GM21526 (cell line): Measurements from ENCODE around the gene TEX38.
"Not testable (repeated sequence)": the region's sequence is repeated elsewhere in the genome, so short reads cannot be mapped to it uniquely, and the experiment has no call there.

Experiments used
- ATAC-seq: cut with Tn5 transposase; IDR thresholded peaks from one replicate; pipeline ENCODE4 v1.9.1; 2021; ENCODE audit warnings: moderate library complexity; ENCODE audit not compliant: unreplicated experiment, low FRiP score

The TEX38 gene

DNA sequence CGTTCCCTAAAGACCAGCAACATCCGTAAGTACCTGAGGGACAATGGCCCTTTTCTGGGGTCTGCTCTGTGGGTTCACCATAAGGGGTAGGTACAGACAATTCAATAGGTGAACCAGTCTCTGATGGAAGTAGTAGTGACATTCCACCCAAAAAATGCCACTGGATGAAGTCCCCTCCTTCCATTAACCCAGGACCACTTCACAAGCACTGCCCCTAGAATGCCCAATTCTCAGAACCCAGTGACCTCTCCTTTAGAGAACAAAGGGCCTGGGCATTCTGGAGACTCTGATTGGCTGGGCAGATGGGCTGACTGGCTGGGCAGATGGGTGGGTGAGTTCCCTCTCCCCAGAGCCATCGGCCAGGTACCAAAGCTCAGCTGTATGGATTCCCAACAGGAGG lies at the start of gene TEX38:
Gene TEX38, plus strand, starts transcription at position 301 of the 400 bp plus-strand sequence. Its CDS starts 81 bp downstream, at position 382.
- no peak for ATAC-seq

DNA sequence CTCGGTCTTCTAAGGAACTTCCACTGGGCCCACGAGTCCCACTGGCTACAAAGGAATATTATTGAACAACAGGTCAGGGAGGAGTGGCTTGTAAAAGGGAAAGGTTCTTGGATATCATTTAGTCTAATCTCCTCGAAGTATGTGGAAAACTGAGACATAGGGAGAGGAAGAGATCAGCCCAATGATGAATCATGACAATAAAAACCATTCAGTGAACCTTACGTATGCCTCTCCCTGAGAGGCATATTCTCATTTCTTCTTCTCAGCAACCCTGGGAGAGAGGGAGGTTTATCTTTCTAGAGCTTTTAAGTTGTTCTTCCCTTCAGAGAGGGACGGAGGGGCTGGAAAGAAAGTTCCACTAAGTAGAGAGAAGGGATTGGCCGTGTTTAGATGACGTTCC lies 49.7 kb upstream of the TEX38 start:
- no peak for ATAC-seq

DNA sequence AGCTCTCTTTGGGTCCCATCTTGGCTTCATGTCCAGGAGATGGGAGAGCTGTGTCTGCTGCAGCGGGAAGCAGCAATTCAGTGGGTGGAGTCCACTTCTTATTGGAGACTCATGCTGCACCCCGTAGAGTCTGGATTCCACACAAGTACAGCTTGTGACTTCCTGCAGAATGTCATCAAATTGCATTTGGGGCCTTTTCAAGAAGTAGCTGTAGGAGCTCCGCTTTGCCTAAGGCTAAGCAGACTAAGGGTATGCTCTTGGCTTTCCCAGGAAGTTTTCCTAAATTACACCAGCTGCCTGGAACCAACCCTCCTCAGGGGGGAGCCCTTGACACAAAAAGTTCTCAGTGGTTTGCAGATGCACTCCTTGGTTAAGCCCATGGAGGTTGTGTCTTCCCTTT lies 49.3 kb upstream of the TEX38 start:
- no peak for ATAC-seq

DNA sequence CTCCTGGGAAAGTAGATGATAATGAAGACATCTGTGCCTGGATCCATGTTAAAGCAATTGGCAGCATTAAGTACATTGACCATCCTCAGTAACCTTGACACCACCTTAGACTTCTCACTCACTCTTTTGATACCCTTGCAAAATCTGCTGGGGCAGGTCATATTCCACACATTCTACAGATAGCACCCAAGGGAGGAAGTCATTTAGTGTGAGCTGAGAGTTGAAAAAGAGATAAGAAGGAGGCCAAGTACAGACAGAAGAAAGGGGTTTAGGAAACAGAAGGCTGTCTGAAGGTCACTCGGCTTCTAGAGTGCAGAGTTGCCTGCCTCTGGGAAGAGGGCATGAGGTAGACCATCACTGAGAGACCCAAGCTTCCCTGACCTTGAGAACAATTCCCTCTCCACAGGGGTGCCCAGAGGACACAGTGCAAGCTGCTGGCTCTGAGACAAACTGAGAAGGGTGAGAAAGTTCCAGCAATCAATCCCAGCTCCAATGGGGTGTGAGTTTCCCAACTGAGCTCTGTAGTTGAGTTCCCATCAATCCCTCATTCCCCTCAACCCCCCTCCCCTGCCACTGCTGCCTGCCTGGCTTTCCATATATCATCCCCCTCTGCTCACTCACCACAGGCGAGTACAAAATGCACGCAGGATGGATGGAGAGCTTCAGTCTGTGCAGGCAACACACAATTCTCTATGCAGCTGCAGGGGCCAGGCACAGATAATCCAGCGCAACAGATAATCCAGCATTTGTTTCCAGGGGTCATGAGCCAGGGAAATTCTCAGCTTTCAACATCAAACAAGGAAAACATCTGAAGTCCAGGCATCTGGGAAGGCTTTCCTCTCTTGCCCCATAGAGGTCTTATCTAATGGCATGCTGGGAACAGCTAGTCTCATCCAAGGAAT lies 47.7 kb upstream of the TEX38 start:
- no peak for ATAC-seq

DNA sequence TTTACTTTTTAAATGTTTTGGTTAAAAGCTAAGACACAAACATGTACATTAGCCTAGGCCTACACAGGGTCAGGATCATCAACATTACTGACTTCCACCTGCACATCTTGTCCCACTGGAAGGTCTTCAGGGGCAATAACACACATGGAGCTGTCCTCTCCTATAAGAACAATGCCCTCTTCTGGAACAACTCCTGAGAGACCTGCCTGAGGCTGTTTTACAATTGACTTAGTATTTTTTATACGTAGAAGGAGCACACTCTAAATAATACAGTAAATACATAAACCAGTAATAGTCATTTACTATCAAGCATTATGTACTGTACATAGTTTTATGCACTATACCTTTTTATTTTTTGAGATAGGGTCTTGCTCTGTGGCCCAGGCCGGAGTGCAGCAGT lies 40.9 kb upstream of the TEX38 start:
- no peak for ATAC-seq

DNA sequence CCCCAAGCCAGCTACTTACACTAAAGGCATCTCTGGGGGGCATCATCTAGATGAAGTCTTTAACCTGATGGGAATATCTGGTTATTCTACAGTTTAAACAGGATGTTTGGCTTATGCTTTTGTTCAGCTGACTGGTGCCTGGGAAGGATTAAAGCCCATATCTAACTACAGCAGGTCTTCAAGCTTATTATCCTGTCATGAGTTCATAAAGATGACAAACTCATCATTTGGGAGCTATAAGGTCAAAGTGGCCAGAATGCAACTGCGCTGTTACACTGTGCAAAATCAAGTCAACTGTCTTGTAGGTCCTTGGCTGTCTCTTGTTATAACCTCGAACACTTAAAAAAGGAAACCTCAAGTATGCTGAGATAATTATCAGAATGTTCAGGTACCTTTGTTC lies 36.4 kb upstream of the TEX38 start:
- ATAC-seq: no peak

DNA sequence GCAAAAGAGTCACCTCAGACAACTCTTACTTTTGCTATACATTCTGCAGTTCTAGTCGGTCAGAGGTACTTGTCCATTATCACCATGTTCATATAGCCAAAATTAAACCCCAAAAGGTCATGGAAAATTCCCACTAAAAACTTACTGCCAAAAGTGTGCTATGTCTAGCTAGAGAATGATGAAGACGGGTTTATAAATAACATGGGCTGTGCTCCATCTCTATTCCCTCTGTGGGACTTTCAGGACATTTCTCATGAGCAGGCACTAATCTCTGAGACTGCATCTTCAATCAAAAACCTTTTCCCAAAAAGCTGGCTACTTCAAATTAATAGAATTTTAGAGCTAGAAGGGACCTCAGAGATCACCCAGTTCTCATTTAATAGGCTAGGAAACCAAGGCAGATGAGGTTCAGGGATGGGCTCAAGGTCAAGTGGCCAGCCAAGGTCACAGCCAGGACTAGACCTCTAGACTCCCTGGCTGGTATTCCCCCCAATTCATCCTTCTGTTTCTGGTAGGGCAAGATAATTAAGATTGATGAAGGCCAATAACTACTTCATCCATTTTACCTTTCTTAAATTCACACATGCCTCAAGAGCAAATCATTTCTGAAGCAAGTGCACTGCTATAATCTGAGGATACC lies 34.1 kb upstream of the TEX38 start:
- ATAC-seq: no peak

DNA sequence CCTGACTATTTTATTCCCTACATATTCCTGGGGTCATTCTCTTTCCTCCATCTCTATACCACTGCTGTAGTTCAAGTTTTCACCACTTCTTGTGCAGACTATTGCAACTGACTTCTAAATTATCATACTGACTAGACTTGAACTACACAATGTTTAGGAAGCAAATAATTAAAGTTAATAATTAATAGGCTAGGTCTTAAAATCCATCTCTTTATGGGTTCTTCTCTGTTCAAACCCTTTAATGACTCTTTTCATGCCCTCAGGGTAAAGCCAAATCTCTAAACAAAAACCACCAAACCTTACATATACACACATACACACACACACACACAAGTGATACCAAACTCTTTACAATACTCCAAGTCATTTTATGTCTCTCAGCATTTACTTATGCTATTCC lies 32.7 kb upstream of the TEX38 start:
- no peak for ATAC-seq

DNA sequence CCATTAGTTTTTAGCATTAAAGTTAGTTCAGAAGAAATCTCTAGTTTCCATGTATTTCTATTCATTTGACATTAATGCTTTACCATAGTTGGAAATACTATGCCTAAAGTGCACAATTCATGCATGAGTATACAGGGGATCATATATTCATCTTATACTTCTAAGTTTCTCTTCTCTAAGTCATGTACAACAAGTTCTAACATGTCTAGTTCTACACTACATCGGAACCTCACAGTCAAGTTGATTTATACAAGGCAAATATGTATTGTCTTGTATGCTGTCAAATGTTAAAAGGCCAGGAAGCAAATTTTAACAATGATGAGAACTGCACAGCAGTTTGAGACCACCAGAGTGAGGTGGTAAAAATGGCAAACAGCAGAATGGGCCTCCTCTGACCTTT lies 32.1 kb upstream of the TEX38 start:
- ATAC-seq: no peak

DNA sequence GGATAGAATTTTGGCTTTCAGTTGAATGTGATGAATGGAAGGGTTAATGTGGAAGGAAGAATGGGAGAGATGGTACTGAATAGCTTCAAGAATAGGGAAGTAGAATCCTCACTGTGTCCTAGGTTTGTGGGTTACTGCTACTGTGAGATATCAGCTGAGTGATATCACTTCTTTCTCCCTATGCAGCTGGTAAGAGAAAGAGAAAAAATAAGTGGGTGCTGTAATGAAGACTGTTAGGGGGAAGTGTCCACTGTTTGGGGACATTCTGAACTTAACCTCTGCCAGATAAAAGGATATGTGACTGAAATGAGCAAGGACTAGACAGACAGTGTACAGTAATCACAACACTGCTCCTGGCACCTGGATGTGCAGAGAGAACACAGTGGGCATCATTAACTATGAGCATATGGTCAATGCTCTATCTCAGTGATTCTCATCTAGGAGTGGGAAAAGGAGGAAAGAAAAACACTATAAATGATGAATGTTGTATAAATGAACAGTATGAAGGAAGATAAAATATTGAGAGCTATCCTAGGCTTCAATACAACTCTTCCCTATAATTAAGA lies 29.5 kb upstream of the TEX38 start:
- ATAC-seq: no peak

DNA sequence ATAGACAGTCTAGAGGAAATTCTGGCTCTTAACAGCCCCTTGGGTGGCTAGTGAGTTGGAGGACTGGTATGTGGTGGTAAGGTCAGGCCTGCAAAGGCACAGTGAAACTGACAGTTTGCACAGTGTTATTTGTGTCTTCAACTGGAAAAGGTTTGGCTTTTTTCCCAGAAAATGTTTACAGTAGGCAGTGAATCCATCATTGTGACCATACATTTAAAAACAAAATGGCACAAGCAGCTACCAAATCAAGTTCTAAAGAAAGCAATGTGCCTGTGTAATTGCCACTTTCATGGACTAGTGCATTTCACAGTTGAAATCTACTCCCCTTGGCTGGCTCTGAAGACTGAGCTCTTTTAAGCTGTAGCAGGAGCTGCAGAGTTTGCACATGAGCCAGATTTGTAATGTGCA lies 28.3 kb upstream of the TEX38 start:
- ATAC-seq: no peak

DNA sequence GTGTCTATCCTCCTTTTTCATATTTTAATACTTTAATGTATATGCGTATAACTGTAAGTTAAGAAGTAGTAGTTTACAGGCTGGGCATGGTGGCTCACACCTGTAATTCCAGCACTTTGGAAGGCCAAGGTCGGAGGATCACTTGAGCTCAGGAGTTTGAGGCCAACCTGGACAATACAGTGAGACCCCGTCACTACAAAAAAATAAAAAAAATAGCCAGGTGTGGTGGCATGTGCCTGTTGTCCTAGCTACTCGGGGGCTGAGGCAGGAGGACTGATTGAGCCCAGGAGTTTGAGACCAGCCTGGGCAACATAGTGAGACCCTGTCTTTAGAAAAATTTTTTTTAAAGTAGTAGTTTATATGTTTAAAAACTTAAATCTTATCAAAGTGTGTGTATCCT lies 25.8 kb upstream of the TEX38 start:
- ATAC-seq: no peak

DNA sequence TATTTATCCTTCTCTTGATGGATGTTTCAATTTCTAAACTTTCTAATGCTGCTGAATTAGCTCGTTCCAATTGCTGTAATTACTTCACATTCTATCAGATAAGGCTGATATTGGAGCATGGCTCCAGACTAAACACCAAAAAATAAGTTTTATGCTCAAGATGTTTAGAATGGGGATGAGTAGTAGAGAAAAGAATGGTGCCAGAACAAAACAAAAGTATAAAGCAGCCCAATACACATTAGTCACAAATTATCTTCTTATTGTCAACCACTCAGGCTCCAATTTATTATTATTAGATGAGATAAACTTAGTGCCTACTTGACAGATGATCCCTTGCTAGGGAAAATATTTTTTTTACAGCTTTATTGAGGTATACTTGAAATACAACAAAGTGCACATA lies 25.3 kb upstream of the TEX38 start:
- no peak for ATAC-seq

DNA sequence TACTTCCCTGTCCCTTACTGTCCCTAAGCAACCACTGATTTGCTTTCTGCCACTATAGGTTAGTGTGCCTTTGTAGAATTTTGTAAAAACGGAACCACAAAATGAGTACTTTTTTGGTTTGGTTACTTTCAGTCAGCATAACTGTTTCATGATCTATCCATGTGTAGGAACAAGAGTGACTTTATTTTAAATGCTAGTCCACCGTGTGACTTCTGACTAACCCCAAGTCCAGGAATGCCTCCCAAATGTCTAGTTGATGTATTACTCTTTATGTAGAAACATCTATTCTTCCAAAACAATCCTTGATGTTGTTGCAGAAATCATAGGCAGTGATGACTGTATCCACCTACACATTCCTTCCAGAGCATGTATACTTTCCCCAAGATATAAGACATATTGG lies 24.8 kb upstream of the TEX38 start:
- ATAC-seq: no peak

DNA sequence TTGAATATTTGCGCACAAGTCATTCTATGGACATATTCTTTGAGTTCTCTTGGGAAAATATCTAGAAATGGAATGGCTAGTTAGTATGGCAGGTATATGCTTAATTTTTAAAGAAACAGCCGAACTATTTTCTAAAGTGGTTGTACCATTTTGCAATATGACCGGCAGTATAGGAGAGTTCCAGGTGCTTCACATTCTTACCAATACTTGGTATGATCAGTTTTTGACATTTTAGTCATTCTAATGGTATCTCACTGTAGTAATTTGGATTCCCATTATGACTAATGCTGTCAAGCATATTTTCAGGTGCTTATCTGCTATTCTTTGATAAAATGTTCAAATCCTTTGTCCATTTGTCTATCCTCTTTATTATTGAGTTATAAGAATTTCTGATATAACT lies 24.0 kb upstream of the TEX38 start:
- no peak for ATAC-seq

DNA sequence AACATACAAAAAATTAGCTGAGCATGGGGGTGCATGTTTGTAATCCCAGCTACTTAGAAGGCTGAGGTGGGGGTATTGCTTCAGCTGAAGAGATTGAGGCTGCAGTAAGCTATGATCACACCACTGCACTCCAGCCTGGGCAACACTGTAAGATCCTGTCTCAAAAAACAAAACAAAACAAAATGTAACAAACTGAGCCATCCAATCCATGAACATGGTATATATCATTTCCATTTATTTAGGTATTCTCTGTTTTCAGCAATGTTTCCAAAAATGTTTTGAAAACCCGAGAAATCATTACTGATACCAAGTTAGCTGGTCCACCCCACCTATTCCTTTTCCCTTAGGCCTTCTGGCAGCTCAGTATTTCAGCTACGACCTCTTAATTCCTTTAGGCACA lies 21.9 kb upstream of the TEX38 start:
- ATAC-seq: no peak

DNA sequence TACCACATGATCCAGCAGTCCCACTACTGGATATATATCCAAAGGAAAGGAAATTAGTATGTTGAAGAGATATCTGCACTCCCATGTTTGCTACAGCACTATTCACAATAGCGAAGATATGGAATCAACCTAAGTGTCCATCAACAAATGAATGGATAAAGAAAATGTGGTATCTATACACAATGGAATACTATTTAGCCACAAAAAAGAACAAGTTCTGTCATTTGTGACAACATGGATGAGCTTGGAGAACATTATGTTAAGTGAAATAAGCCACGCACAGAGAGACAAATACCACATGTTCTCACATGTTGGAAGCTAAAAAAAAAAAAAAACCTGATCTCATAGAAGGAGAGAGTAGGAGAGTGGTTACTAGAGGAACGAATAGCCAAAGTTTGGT lies 21.2 kb upstream of the TEX38 start:
- ATAC-seq: no peak

DNA sequence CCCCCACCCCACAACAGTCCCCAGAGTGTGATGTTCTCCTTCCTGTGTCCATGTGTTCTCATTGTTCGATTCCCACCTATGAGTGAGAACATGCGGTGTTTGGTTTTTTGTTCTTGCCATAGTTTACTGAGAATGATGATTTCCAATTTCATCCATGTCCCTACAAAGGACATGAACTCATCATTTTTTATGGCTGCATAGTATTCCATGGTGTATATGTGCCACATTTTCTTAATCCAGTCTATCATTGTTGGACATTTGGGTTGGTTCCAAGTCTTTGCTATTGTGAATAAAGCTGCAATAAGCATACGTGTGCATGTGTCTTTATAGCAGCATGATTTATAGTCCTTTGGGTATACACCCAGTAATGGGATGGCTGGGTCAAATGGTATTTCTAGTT lies 20.5 kb upstream of the TEX38 start:
- not testable (repeated sequence) for ATAC-seq

DNA sequence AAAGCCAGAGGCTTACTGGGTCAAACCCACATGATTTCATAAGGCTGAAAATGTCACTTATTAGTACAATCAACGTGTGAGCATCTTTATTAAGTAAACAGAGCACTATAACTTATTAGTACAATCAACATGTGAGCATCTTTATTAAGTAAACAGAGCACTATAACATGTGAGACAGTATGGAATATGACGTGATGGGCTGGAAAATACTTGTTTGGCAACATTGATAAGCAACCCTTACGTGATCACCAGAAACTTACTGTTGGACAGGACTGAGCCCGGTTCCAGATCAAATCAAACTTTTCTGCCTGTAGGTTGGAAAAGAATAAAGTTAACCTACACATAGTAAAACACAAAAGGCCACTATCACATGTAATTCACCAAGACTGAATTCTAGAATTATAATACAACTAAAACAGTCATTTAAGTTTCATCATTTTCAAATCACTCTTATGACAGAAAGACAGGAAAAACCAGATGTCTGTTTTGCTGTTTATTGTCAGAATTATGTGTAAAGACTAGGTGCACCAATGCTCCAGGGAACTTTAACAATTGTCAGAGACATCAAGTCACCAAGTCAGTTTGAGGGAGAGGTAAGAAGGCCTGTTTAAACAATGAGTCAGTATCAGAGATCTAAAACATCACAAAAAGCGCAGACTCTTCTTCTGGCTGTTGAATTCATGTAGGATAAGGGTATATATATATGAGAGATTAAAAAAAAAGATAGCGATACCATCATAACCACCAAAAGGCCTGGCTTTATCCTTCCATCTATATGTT lies 19.1 kb upstream of the TEX38 start:
- ATAC-seq: no peak

DNA sequence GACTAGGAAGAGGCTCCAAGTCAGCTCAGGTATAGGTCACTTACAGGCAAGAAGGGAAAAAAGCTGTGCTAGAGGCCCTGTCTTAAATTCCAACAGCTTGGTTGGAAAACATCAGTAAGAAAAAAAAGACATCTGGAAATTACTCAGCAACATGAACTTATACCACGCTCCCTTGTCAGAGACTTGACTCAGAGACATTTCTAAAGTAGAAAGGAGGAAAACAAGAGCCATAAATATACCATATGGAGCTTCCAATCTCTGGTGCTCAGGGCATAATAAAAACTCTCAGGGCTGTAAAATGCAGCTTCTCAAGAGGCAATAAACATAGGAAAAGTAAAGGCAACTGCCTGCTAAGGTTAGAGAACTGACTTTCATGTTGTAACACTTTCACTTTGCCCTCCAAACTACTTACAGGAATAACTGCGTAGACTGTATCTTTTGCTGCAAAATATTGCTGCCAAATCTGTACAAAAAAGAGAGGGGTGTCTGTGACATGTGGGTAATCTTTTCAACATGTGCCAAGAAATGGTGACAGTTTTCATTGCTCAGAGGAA lies 18.2 kb upstream of the TEX38 start:
- ATAC-seq: no peak

DNA sequence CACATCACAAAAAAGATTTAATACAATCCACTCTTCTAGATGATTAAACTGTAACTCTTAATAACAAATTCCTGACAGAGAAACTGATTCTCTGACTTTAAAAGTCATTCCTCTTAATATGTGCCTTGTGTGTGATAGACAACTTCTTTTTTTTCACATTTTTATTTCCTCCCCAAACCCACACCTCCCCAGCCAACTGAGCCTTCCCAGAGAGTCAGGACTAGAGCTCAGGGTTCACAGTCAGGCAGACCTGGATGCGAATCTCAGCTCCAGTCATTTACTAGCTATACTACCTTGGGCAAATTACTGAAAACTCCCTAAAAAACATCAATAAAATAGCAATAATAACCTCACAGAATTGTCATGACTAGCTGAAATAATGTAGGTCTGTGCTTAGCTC lies 17.6 kb upstream of the TEX38 start:
- no peak for ATAC-seq
